Measurements from ENCODE around the gene SLC27A3.

The SLC27A3 gene

GRCh38 chr1:153798468-153798780, 23.2 kb downstream of the SLC27A3 start:
- in situ Hi-C loops (cut with HindIII; ENCODE audit: low sequenced_read_pairs) = no loop called here

DNA sequence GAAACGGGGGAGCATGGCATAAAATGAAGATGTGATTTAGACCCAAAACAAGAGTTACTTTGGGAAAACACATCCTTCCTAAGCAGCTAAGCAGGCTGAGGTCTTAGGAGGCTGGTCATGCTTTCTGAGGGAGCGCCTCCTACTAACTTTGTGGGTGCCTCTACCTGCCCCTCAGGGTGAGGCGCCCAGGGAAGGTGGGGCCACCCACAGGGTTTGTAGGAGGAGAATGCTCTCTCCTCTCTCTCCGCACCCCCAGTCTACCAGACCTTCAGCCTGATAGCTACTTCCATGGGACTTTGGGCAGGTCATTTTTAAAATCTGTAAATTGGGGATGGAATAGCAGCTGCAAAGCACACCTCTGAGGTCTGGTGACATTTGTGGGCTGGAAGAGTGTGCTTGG, 23.8 kb downstream of the SLC27A3 start:
- in situ Hi-C loops (cut with HindIII; ENCODE audit: low sequenced_read_pairs) = no loop called here

DNA sequence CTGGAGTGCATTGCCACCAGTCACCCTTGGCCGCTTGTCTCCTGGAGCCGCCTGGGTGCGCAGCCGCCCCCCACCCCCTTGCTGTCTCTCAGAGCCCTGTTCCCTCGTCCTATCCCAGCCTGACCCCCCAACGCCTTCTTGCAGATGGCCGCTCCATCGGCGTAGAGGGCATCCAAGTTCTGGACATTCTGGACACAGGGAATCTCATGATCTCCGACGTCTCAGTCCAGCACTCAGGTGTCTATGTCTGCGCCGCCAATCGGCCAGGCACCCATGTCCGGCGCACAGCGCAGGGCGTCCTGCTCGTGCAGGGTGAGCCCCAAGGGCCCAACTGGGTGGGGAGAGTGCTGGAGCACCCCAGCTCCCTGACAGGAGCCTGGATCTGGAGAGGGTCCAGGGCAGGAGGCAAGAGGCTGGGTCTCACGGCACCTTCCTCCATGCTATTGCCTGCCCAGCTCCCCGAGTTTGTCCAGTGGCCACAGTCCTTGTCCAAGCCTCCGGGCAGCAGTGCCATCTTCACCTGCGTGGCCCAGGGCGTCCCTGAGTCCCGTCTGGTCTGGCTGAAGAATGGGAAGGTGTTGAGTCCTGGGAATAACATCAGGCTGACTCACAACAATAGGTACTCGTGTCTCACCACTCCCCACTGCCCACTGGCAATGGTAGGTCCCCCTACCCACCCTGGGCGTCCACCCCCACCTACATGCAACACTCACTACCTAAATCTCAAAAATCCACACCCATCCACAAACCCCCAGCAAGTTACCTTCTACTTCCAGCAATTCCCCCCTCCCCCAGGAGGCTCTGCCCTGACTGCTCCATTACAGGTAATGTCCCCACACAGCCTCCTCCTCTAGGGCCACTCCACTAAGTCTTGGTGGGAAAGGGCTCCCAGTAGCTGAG, 24.6 kb downstream of the SLC27A3 start:
- in situ Hi-C loops (cut with HindIII; ENCODE audit: low sequenced_read_pairs) = no loop called here

- in situ Hi-C loops (cut with HindIII; ENCODE audit: low sequenced_read_pairs) = no loop called here
These were observed 25.3 kb downstream of the SLC27A3 start for GRCh38 chr1:153800516-153800915.

GRCh38 chr1:153801028-153801625, 25.9 kb downstream of the SLC27A3 start:
- in situ Hi-C loops (cut with HindIII; ENCODE audit: low sequenced_read_pairs) = no loop called here

- in situ Hi-C loops (cut with HindIII; ENCODE audit: low sequenced_read_pairs) = no loop called here
These were observed 26.8 kb downstream of the SLC27A3 start for GRCh38 chr1:153801786-153802697.

GRCh38 chr1:153803470-153804056, 28.4 kb downstream of the SLC27A3 start:
- in situ Hi-C loops (cut with HindIII; ENCODE audit: low sequenced_read_pairs) = no loop called here

- in situ Hi-C loops (cut with HindIII; ENCODE audit: low sequenced_read_pairs) = no loop called here
These were observed 28.9 kb downstream of the SLC27A3 start for GRCh38 chr1:153804112-153804511.

- in situ Hi-C loops (cut with HindIII; ENCODE audit: low sequenced_read_pairs) = no loop called here
These were observed 30.0 kb downstream of the SLC27A3 start for GRCh38 chr1:153805042-153805745.

GRCh38 chr1:153805886-153806719, 30.9 kb downstream of the SLC27A3 start:
- in situ Hi-C loops (cut with HindIII; ENCODE audit: low sequenced_read_pairs) = no loop called here

- in situ Hi-C loops (cut with HindIII; ENCODE audit: low sequenced_read_pairs) = no loop called here
These were observed 41.2 kb downstream of the SLC27A3 start for GRCh38 chr1:153816283-153816889.

DNA sequence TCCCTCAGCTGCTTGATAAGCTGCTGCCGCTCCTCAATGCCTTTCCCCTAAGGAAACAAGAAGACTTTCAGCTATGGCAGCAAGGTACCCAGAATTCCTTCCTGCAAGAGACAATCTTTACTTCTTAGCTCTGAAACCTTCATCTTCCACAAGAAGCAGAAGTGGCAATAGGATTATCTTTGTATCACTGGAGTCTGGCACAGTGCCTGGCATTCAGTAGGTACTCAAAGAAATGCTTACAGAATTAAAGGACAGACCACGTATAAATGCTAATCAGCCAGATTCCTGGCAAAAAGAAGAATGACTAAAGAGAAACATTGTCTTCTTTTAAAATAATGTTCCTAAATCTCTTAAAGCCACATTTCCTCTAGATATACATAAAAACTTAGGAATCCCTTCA, 43.7 kb downstream of the SLC27A3 start:
- in situ Hi-C loops (cut with HindIII; ENCODE audit: low sequenced_read_pairs) = no loop called here

DNA sequence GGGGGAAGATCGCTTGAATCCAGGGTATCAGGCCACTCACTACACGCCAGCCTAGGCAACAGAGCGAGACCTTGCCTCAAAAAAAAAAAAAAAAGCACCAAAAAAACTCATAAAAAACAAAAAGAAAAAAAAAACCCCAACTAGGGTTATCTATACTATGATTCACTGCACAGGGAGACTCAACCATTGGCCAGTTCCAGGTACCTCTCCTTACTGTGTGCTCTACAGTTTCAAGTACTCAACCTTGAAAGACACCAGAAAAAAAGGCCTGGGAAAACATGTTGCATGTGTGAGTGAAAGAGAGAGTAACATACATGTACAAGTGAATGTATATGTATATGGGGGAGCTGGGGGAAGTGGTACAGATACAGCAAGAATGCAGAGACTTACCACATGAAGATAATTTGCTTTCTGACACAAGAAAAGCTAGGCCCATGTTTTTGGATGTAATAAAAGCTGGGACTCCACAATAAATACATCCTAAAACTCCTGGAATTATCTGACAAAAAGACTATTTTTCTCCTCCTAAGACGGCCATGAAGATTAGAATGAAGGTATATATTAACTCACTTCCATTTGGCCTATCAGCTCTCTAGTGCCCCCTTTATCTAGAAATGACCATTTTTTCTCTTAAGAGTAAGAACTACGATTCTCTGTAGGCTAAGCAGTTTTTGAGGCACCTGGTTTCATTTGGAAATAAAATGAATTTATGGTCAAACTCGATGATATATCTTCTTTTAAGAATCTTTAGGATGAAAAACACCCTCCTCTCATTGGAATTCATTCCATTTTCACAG, 52.2 kb downstream of the SLC27A3 start:
- in situ Hi-C loops (cut with HindIII; ENCODE audit: low sequenced_read_pairs) = no loop called here
